ENCODE results near the gene KIF4B.
"Not testable (repeated sequence)": the region's sequence is repeated elsewhere in the genome, so short reads cannot be mapped to it uniquely, and the experiment has no call there.

KIF4B gene

GRCh38 chr5:155001523-155001922 is 12.0 kb upstream of the KIF4B start:
- TF ChIP-seq CTCF (IDR thresholded peaks at IDR 0.05; ENCODE audit: low read depth, low read length): no peak
- Histone ChIP-seq H3K9me3 (ENCODE audit: severe bottlenecking) (peaks cover 2% of the 10 kb centered on the region), H3K4me3 (ENCODE audit: low read depth, low read length) (no peak overlapping the region), H3K36me3 (no peaks in the 10 kb centered on the region), H3K27me3 (ENCODE audit: insufficient read depth, low read depth, severe bottlenecking) (no peaks in the 10 kb centered on the region), H3K27ac (no peak overlapping the region)
- no peak for DNase-seq

GRCh38 chr5:155002722-155003121 is 10.8 kb upstream of the KIF4B start:
- not testable (repeated sequence) for H3K9me3 ChIP-seq (ENCODE audit: severe bottlenecking); DNase-seq; H3K27ac ChIP-seq; H3K27me3 ChIP-seq (ENCODE audit: insufficient read depth, low read depth, severe bottlenecking); H3K4me3 ChIP-seq (ENCODE audit: low read depth, low read length); H3K36me3 ChIP-seq

- Histone ChIP-seq H3K27me3 (ENCODE audit: insufficient read depth, low read depth, severe bottlenecking) (no peaks in the 10 kb centered on the region), H3K4me3 (ENCODE audit: low read depth, low read length) (no peak overlapping the region), H3K9me3 (ENCODE audit: severe bottlenecking) (peaks cover 2% of the 10 kb centered on the region), H3K36me3 (no peaks in the 10 kb centered on the region), H3K27ac (no peak overlapping the region)
- TF ChIP-seq CTCF (IDR thresholded peaks at IDR 0.05; ENCODE audit: low read depth, low read length): peak; percentile 43
- DNase-seq: peak; percentile 15
Measured at GRCh38 chr5:155004138-155004744, 9.3 kb upstream of the KIF4B start.

GRCh38 chr5:155006265-155006664 is 7.3 kb upstream of the KIF4B start:
- not testable (repeated sequence) for DNase-seq; H3K36me3 ChIP-seq; H3K9me3 ChIP-seq (ENCODE audit: severe bottlenecking); H3K27me3 ChIP-seq (ENCODE audit: insufficient read depth, low read depth, severe bottlenecking); H3K27ac ChIP-seq; H3K4me3 ChIP-seq (ENCODE audit: low read depth, low read length)

GRCh38 chr5:155008669-155009068 is 4.9 kb upstream of the KIF4B start:
- no peak for TF ChIP-seq CTCF (IDR thresholded peaks at IDR 0.05; ENCODE audit: low read depth, low read length)

GRCh38 chr5:155010881-155011280 is 2.7 kb upstream of the KIF4B start:
- DNase-seq: no peak
- Histone ChIP-seq H3K36me3 (no peaks in the 10 kb centered on the region), H3K4me3 (ENCODE audit: low read depth, low read length) (no peak overlapping the region), H3K27me3 (ENCODE audit: insufficient read depth, low read depth, severe bottlenecking) (no peaks in the 10 kb centered on the region), H3K9me3 (ENCODE audit: severe bottlenecking) (no peaks in the 10 kb centered on the region), H3K27ac (no peak overlapping the region)
- TF ChIP-seq CTCF (IDR thresholded peaks at IDR 0.05; ENCODE audit: low read depth, low read length): no peak

More at GRCh38 chr5:155008669-155009068, 4.9 kb upstream of the KIF4B start:
- H3K27ac ChIP-seq: no peak overlapping the region
- no peak for DNase-seq
- H3K9me3 ChIP-seq (ENCODE audit: severe bottlenecking): peaks cover 1% of the 10 kb centered on the region
- H3K27me3 ChIP-seq (ENCODE audit: insufficient read depth, low read depth, severe bottlenecking): no peaks in the 10 kb centered on the region
- no peaks in the 10 kb centered on the region for H3K36me3 ChIP-seq
- no peak overlapping the region for H3K4me3 ChIP-seq (ENCODE audit: low read depth, low read length)

- Histone ChIP-seq H3K27ac (no peak overlapping the region), H3K9me3 (ENCODE audit: severe bottlenecking) (no peaks in the 10 kb centered on the region), H3K27me3 (ENCODE audit: insufficient read depth, low read depth, severe bottlenecking) (no peaks in the 10 kb centered on the region), H3K4me3 (ENCODE audit: low read depth, low read length) (no peak overlapping the region), H3K36me3 (no peaks in the 10 kb centered on the region)
- DNase-seq: no peak
- TF ChIP-seq CTCF (IDR thresholded peaks at IDR 0.05; ENCODE audit: low read depth, low read length): no peak
Measured at GRCh38 chr5:155015239-155015638, 1.7 kb downstream of the KIF4B start.

Data from WERI-Rb-1 (cell line).